Natural killer cell treated with Interleukin-12 subunit alpha and Interleukin-12 subunit beta and Interleukin-15 and Interleukin-18, amount 100 ng/mL, for 72 hours (primary cell): Measurements from ENCODE around the gene NPR2. TPM values are rescaled to one million over a fixed set of nuclear protein-coding genes. Genes with fewer than 3 reads are reported as not detected.

Source experiments
- ATAC-seq, 2 donors: fragments of 150-1000 bp; cut with Tn5 transposase in 1 of 2; sonication (Bioruptor Pico), chemical (Tn5 transposase) in 1 of 2; 2 replicates each; pipeline ENCODE4 v1.10.0; 2021
- DNase-seq: peaks from one replicate; pipeline ENCODE4 v3.0.0; 2022; ENCODE audit warnings: low spot score
- H3K27ac Mint-ChIP-seq, 2 donors: 1 replicate in 1 of 2; 2 replicates in 1 of 2; pipeline ENCODE4 v1.8.0; 2022; ENCODE audit warnings: mixed read lengths in 2 of 2, mild to moderate bottlenecking in 1 of 2, moderate library complexity in 1 of 2
- H3K27me3 Mint-ChIP-seq, 2 donors: 1 replicate in 1 of 2; 2 replicates in 1 of 2; pipeline ENCODE4 v1.8.0; 2022; ENCODE audit warnings: mixed read lengths in 2 of 2
- H3K36me3 Mint-ChIP-seq: one replicate; pipeline ENCODE4 v1.8.0; 2022; ENCODE audit warnings: mixed read lengths
- H3K4me1 Mint-ChIP-seq, 2 donors: 1 replicate in 1 of 2; 2 replicates in 1 of 2; pipeline ENCODE4 v1.8.0; 2022; ENCODE audit warnings: low read depth in 2 of 2, mixed read lengths in 2 of 2, mild to moderate bottlenecking in 1 of 2
- H3K4me3 Mint-ChIP-seq: one replicate; pipeline ENCODE4 v1.8.0; 2022; ENCODE audit warnings: mixed read lengths
- H3K9me3 Mint-ChIP-seq: 2 replicates; pipeline ENCODE4 v1.8.0; 2022; ENCODE audit warnings: mixed read lengths
- total RNA-seq, 2 donors: library from RNA; stranded (reverse); gene quantifications; one replicate each; pipeline ENCODE4 v1.2.3, GENCODE V29; 2022

NPR2 gene
- total RNA-seq, 2 donors from 2014 or later, result 5.0 to 11.3 TPM

DNA sequence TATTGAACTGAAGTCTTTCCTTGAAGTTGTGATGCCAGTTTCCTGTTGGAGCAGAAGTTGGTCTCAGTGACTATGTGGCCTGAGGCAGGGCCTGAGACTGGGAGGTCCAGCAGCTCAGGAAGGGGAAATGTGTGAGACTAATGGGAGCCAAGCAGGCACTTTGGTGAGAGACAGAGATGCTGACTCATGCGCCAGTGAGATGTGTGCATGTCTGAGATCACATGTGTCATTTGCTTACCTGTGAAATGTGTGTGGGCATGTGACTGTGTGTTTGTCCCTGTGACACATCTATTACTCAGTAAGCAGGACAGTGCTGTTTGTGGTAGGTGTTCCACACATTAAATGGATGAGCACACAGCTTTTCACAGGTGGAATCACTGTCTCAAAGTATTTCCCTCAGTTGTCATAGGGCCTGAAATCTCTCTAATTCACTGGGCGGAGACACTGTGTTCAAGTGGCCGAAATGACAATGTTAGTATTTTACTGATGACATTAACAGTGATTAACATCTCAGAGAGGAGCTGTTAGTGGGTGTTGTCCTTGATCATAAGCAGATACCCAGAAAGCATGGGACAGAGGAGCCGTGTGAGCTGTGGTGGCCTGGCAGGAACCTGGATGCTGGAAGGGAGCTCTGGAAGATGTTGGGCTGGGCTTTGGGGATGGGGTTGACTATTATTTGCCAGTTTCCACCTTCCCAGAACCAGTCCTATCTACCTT, 7.4 kb downstream of the NPR2 start:
- H3K4me1 Mint-ChIP-seq, result peaks cover 16 to 19% of the 10 kb centered on the region in 2 donors
- H3K36me3 Mint-ChIP-seq, result no peaks in the 10 kb centered on the region
- peak; percentile 80 to 84 for ATAC-seq
- H3K27me3 Mint-ChIP-seq, result no peaks in the 10 kb centered on the region
- DNase-seq, result no peak
- H3K4me3 Mint-ChIP-seq, result no peak overlapping the region
- H3K27ac Mint-ChIP-seq, result no peak overlapping the region
- H3K9me3 Mint-ChIP-seq, result no peaks in the 10 kb centered on the region

DNA sequence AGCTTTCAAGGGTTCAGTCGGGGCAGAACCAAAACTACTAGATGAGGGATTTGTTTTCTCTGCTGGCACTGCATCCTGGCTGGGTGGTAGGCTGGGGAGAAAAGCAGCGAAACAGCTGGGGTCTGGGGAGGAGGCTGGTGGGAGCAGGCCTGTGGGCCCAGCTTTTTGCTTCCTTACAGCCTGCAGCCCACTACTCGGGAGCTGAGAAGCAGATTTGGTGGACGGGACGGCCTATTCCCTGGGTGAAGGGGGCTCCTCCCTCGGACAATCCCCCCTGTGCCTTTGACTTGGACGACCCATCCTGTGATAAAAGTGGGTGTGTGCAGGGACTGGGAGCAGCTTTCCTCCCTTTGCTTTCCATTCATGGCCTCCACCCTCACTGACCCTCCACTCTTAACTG, 9.1 kb downstream of the NPR2 start:
- no peaks in the 10 kb centered on the region for H3K9me3 Mint-ChIP-seq
- DNase-seq (no peak), ATAC-seq (no peak)
- no peaks in the 10 kb centered on the region for H3K27me3 Mint-ChIP-seq
- H3K4me3 Mint-ChIP-seq, result no peak overlapping the region
- no peaks in the 10 kb centered on the region for H3K36me3 Mint-ChIP-seq
- no peak overlapping the region for H3K27ac Mint-ChIP-seq
- H3K4me1 Mint-ChIP-seq, result peaks cover 8 to 13% of the 10 kb centered on the region in 2 donors

DNA sequence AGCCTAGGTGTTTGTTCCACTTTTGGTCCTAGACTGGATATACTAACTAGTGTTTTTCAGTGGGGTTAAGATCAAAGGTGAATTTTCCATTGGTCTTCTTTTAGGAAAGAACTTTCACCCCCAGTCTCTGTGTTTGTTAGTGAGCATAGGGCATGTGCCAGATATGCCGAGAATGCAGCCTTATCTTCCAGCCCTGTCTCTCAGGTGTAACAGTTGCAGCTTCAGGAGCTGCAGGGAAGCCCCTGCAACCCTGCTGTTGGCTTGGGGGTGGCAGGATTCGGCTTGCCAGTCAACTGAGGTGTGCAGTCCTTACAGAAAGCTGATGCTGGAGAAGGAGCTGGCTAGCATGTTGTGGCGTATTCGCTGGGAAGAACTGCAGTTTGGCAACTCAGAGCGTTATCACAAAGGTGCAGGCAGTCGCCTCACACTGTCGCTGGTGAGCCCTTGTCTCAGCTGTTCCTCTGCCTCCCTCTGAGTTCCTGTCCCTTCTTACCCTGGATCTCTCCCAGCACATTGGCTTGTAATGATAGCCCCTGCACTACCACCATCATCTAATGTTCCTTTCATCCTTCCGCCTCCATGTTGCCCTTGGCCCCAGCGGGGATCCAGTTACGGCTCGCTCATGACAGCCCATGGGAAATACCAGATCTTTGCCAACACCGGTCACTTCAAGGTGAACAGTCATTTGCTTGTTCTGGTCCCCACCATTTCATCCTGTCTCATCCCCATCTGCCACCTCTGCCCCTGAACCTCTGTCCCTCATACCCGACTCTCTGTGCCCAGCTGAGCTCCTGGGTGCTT, 10.1 kb downstream of the NPR2 start:
- Mint-ChIP-seq H3K27ac (peak overlapping the region in 1 of 2 donors; percentile 14), H3K9me3 (no peaks in the 10 kb centered on the region), H3K4me3 (no peak overlapping the region), H3K36me3 (no peaks in the 10 kb centered on the region), H3K4me1 (peaks cover 9 to 13% of the 10 kb centered on the region in 2 donors), H3K27me3 (no peaks in the 10 kb centered on the region)
- DNase-seq (no peak), ATAC-seq (no peak)

DNA sequence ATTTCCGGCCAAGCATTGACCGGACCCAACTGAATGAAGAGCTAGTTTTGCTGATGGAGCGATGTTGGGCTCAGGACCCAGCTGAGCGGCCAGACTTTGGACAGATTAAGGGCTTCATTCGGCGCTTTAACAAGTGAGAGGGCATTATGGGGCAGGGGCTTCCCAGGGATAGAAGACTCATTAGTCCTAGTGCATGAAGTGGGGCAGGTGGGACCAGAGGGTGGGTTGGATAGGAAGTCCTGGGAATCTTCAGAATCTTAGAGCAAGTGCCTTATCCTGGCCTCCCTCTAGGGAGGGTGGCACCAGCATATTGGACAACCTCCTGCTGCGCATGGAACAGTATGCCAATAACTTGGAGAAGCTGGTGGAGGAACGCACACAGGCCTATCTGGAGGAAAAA, 14.7 kb downstream of the NPR2 start:
- Mint-ChIP-seq H3K4me1 (peaks cover 5 to 8% of the 10 kb centered on the region in 2 donors), H3K36me3 (no peaks in the 10 kb centered on the region), H3K9me3 (no peaks in the 10 kb centered on the region), H3K4me3 (no peak overlapping the region), H3K27me3 (no peaks in the 10 kb centered on the region), H3K27ac (no peak overlapping the region)
- ATAC-seq (peak in 1 of 2 donors; percentile 25), DNase-seq (no peak)

DNA sequence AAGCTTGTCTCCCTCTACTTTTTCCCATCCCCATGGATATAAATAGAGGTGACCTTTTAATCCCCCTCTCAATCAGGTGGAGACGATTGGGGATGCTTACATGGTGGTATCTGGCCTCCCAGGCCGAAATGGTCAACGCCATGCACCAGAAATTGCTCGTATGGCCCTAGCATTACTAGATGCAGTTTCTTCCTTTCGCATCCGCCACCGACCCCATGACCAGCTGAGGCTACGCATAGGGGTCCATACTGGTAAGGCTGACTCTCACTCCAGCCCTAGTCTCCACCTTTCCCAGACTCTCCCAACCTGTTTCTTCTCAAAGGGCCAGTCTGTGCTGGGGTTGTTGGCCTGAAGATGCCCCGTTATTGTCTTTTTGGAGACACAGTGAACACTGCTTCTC, 17.0 kb downstream of the NPR2 start:
- H3K36me3 Mint-ChIP-seq, result no peaks in the 10 kb centered on the region
- DNase-seq (no peak), ATAC-seq (no peak)
- peaks cover 21 to 23% of the 10 kb centered on the region in 2 donors for H3K4me1 Mint-ChIP-seq
- no peaks in the 10 kb centered on the region for H3K27me3 Mint-ChIP-seq
- H3K27ac Mint-ChIP-seq, result no peak overlapping the region
- no peak overlapping the region for H3K4me3 Mint-ChIP-seq
- no peaks in the 10 kb centered on the region for H3K9me3 Mint-ChIP-seq

DNA sequence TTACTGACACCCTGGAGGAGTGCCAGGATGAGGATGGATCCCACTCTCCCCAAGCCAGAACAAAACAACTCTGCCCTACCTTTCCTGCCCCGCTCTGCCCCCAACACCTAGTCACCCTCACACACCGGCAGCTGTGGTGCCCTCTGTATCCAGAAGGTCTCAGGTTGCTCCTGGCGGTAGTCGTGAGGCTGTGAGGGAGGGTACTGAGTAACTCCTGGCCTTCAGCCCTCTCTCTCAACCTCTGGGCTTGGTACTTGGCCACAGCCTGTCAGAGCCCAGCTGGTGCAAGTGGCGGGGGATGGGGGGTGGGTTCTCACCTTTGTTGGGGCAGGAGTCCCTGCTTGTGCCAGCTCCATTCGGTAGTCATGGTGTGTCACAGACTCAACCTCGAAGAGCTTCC, 18.7 kb downstream of the NPR2 start:
- no peaks in the 10 kb centered on the region for H3K27me3 Mint-ChIP-seq
- H3K4me1 Mint-ChIP-seq, result peaks cover 29 to 31% of the 10 kb centered on the region in 2 donors
- ATAC-seq (no peak), DNase-seq (no peak)
- no peak overlapping the region for H3K4me3 Mint-ChIP-seq
- no peaks in the 10 kb centered on the region for H3K36me3 Mint-ChIP-seq
- no peaks in the 10 kb centered on the region for H3K9me3 Mint-ChIP-seq
- H3K27ac Mint-ChIP-seq, result no peak overlapping the region

DNA sequence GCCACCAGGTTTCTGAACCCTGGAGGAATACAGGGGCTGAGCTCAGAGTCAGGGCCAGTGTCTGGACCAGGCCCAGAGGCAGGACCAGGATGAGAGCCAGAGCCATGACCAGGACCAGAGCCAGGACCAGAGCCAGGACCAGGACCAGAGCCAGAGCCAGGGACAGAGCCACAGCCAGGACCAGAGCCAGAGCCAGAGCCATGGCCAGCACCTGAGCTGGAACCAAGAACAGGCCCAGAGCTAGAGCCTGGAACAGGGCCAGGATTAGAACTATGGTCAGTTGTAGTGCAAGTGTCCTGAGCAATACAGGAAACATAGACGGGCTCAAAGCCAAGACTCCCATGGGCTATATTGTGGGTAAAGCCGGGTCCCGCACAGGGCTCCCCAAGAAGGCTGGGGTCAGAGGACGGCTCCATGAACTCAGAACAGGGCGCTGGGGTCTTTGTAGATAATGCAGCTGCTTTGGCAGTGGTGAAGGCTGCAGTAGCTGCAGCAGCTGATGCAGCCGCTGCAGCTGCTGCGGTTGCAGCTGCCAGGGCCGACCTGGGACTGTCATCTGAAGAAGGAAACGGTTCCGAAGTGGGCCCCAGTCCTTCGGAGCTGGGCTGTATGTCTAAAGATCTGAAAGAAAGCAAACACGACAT, 20.1 kb downstream of the NPR2 start:
- Mint-ChIP-seq H3K27ac (peak overlapping the region; percentile 68 to 97), H3K4me3 (peak overlapping the region; percentile 90), H3K4me1 (peaks cover 33 to 37% of the 10 kb centered on the region in 2 donors), H3K27me3 (no peaks in the 10 kb centered on the region), H3K36me3 (no peaks in the 10 kb centered on the region), H3K9me3 (no peaks in the 10 kb centered on the region)
- no peak for DNase-seq
- ATAC-seq, result no peak

DNA sequence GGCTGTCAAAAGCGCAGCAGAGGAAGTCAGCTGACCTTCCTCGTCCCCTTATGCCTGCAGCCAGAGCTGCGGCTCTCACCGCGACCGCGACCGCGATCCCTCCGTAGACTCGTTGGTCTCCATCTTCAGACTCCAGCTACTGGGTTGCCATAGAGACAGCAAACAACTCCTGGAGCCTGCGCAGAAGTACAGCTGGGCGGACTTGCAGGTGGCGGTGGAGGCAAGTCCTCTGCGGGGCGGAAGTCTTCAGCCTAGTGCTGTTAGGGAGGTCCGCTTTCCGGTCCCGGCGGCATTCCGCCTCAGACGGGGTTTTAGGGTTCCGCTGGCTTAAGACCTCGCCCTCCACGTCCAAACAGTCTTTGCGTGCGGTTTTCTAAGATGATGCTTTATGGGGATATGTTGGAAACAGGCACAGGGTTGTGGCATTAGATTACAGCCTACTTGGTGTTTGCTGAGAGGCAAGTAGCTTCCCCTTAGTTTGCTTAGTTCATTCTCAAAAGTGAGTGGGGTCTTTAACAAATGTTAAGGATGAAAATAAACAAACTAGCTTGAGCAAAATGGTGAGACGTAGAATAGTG, 20.7 kb downstream of the NPR2 start, which contains the start of gene SPAG8:
Gene SPAG8 (minus strand): TSS at position 238 of the 578 bp plus-strand sequence. CDS start 115 bp downstream, at position 123.
- Mint-ChIP-seq H3K27me3 (no peaks in the 10 kb centered on the region), H3K4me3 (peak within 1 kb of the TSS; percentile 90), H3K9me3 (no peaks in the 10 kb centered on the region), H3K27ac (peak within 1 kb of the TSS; percentile 68 to 97), H3K4me1 (peaks cover 29 to 33% of the 10 kb centered on the region in 2 donors), H3K36me3 (no peaks in the 10 kb centered on the region)
- ATAC-seq (peak; percentile 82 to 83), DNase-seq (peak; percentile 96)

DNA sequence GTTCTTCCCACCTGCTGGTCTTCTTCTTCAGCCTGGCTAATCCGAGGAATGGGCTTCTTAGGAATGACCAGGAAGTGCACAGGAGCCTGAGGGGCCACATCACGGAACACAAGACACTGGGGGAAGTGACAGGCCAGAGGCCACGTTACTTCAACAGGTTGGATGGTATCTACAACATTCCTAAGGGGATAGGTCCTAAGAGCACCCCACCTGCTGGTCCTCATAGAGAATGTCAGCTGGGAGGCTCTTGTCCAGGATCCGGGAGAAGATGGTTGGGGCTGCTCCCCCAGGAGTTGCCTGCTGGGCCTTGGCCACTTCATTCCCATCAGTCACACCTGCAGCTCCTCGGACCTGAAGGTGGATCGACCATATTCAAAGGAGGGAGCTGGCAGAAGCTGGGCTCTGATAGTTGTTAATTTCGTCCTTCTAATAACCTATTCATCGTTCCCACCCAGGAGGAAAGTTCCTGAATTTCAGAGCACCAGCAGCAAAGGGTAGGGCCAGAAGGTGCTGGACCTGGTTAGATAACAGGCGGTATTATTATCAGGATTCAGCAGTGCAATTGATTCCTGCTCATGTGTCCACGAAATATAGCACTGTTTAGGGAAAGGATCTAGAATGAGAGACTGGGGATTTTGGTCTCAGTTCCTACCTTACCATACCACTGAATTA, 22.2 kb downstream of the NPR2 start:
- DNase-seq (no peak), ATAC-seq (no peak)
- no peaks in the 10 kb centered on the region for H3K9me3 Mint-ChIP-seq

DNA sequence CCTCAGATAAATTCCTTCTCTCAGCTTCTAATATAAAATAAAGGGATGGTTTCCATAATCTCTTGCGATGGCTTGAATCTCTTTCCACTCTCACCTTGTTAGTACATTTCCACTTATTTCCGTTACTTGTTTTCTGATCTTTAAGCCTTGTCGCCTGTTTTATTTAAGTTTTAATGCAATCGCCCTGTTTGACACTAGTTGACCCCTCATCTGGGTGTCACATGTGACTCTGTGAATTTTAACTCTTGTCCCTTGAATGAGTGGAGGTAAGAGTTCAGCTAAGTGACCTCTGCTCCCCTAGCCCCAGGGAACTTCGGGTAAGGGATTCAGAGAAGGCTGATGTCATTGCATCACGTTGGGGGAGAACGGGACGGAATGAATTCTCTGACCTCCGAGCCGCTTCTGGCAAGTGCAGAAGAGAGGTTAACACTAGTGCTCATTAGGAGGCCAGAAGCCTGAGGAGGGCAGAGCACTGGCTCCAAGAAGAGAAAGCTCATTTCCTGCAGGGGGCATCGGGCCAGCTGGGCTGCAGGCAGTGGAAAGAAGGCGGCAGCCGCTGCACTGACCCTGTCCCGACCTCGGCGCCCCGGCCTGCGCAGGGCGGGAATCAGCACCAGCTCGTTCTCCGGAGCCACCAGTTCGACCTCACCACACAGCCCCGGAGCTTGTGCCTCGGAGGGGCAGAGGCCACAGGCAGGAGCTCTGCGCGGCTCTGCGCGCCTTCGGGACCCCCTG, 22.9 kb downstream of the NPR2 start:
- Mint-ChIP-seq H3K27ac (peak overlapping the region; percentile 68 to 90), H3K9me3 (no peaks in the 10 kb centered on the region), H3K4me1 (peaks cover 29 to 33% of the 10 kb centered on the region in 2 donors), H3K36me3 (no peaks in the 10 kb centered on the region), H3K4me3 (peak overlapping the region; percentile 87), H3K27me3 (no peaks in the 10 kb centered on the region)
- DNase-seq (peak; percentile 65), ATAC-seq (peak; percentile 40 to 41)

More for the DNA sequence above, 22.2 kb downstream of the NPR2 start:
- peak overlapping the region; percentile 87 for H3K4me3 Mint-ChIP-seq
- H3K4me1 Mint-ChIP-seq, result peaks cover 29 to 33% of the 10 kb centered on the region in 2 donors
- H3K36me3 Mint-ChIP-seq, result no peaks in the 10 kb centered on the region
- no peaks in the 10 kb centered on the region for H3K27me3 Mint-ChIP-seq
- peak overlapping the region; percentile 68 to 90 for H3K27ac Mint-ChIP-seq

DNA sequence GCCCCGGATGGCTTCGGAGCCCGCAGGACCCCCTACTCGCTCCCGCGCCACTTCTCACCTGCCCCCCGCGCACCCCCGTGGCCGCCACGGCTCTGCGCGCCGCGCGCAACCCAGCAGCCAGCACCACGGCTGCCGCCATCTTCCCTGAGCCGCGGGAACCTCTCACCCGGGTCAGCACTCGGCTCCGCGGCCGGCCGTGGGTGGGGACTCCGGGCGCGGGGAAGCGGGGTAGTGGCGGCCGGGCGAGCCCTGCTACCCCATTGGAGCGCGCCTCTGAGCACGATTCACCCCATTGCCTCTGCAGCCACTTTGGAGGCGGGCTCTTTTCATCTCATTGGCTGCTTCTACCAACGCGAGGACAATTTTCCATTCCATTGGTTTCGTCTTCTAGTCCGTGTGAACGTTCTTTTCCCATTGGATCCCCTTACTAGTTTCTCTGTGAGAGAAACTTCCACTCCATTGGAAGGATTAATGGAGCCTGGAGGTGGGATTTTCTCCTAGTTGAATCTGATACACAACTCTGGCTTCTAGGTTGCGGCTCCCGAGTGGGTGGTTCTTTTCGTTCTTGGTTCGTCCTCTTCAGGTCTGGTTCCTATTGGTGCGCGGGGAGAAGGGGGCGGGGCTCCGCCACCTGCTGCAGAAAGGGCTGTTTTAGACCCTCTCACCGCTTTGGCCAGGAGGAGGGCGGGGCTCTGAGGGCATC, 23.6 kb downstream of the NPR2 start, which contains the start of gene HINT2:
Gene HINT2 (minus strand): TSS at position 202 of the 703 bp plus-strand sequence. CDS start 63 bp downstream, at position 139.
- peak; percentile 99 for DNase-seq
- peak; percentile 92 to 93 for ATAC-seq
- H3K9me3 Mint-ChIP-seq, result no peaks in the 10 kb centered on the region
- no peaks in the 10 kb centered on the region for H3K27me3 Mint-ChIP-seq
- no peaks in the 10 kb centered on the region for H3K36me3 Mint-ChIP-seq
- H3K4me3 Mint-ChIP-seq, result peak within 1 kb of the TSS; percentile 87
- peaks cover 29 to 33% of the 10 kb centered on the region in 2 donors for H3K4me1 Mint-ChIP-seq
- peak within 1 kb of the TSS; percentile 68 to 90 for H3K27ac Mint-ChIP-seq

DNA sequence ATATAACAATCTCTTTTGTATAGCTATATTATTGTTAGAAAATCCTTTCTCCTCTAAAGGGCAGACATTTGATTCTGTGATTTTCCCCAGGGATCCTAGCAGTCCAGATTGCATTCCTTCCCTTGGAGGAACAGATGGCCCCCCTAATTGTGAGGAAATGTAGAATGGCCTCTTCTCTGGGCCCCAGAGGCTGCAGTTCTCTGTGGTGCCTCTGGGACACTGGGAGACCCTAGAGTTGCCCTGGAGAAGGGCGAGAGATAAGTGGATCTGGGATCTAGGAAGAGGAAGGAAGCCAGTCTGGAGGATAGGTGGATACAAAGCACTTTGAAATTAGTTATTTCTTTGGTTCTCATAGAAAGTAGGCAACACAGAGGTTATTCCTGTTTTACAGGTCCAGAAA, 25.3 kb downstream of the NPR2 start:
- peak overlapping the region; percentile 87 for H3K4me3 Mint-ChIP-seq

More for the DNA sequence above, 25.3 kb downstream of the NPR2 start:
- no peaks in the 10 kb centered on the region for H3K36me3 Mint-ChIP-seq
- H3K27me3 Mint-ChIP-seq, result no peaks in the 10 kb centered on the region
- H3K4me1 Mint-ChIP-seq, result peaks cover 27% of the 10 kb centered on the region in 2 donors
- no peaks in the 10 kb centered on the region for H3K9me3 Mint-ChIP-seq
- DNase-seq, result no peak
- H3K27ac Mint-ChIP-seq, result peak overlapping the region in 1 of 2 donors; percentile 90
- ATAC-seq, result no peak
